SKM-1 treated with dmso at 0.1 percent for 144 hours (cell line): Measurements from ENCODE around the gene MARCHF9.

Source experiments
- DNase-seq: peaks from one replicate; lab custom pipeline; 2025; ENCODE audit not compliant: unreplicated experiment; lab: John Stamatoyannopoulos, UW

MARCHF9 gene

DNA sequence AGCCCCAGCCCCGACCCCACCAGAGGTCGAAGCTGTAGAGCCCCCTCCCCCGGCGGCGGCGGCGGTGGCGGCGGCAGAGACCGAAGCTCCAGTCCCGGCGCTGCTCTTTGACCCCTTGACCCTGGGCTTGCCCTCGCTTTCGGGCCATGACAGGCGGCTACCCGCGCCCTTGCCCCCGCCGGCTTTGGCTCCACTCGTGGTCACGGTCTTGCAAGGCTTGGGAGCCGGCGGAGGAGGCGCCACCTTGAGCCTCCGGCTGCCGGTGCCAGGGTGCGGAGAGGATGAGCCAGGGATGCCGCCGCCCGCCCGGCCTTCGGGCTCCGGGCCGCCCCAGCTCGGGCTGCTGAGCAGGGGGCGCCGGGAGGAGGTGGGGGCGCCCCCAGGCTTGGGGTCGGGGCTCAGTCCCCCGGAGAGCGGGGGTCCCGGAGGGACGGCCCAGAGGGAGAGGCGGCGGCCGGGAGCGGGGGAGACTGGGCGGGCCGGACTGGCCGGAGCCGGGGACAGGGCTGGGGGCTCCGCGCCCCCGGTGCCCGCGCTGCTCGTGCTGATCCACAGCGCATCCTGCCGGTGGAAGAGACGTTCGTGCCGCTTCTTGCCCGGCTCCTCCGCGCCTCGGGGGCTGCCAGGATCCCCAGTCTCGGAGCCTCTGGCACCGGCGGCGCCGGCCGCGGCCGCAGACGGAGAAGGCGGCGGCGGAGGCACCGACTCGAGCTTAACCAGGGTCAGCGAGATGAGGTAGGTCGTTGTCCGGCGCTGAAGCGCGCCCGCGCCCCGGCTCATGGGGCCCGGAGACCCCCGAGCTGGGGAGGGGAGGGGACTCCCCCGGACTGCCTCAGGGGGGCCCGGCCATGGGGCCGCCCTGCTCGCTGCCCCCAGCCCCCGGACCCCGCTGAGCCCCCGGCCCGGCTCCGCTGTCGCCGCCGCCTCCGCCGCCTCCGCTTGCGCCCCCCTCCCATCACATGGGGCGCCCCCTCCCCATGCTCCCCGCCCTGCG, 17.1 kb upstream of the MARCHF9 start:
- no peak for DNase-seq

DNA sequence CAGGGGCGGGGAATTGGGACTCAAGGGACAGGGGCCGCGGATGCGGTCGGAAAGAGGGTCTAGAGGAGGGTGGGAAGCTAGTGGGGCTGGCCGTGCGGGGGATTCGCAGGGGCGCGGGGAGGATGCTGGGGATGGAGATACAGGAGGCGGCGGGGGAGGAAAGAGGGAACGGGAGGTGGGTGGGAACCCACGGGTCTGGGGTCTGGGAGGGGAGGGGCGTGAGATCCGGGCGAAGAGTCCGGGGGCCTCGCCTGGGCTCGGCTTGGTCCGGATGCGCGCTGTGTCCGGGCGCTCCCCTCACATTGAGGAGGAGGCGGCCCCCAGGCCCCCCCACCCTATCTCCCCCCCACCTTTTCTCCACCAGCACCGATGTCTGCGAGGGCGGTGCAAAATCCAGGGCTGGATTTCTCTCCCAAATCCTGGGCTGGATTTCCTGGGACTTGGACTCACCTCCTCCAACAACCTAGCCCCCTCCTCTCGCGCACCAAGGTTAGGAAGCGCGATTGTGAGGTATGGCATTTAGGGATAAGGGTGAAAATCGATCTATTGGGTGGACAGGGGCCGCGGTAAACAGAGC, 16.2 kb upstream of the MARCHF9 start, which contains the start of gene AGAP2:
TSS of gene AGAP2 (minus strand) at position 82 of the 577 bp plus-strand sequence. CDS start 496 bp downstream, outside the sequence.
- DNase-seq, result no peak

DNA sequence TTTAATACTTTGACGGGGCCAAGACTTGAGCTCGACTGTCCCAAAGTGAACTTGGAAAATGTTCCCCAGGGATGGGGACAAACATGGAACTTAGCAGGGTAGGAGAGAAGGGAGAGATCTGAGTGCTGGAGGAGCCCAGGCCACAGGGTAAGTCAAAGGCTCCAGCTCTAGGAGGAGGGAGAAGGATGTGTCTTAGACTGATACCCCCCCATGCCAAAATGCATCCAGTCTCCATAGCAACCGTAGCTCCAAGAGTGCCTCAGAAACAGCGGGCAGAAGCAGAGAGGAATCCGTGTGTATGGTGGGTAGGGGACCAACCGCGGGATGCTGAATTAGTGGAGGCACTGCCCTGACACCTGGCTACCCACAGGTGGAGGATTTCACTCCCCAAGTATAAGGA, 15.5 kb upstream of the MARCHF9 start:
- no peak for DNase-seq

DNA sequence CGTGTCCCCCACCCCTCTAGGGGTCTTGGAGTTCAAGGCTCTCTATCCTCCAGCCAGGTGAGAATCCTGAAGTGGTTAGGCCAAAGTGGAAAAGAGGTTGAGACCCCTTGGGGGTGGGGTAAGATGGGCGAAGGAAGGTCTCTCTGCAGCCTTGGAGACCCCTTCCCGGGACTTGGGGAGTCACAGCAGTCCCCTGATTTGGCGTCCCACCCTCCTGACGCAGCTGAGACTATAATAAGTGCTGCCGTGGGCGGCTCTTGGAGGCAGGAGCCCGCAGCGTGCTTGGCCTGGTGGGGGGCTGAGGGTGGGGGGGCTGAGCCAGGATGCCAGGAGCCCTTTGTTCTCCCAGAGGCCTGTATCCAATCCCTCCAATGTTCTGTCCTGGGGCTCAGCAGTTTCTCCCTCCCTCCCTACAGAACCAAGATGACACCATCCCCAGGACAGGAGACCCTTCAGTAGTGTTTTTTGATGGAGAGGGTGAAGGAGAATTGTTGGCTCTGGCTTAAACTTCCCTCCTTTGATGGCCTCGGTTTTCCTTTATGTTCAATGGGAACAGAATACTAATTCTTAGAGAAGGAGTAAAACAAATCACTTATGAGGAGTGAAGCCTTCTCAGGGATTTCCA, 14.9 kb upstream of the MARCHF9 start:
- no peak for DNase-seq

GRCh38 chr12:57740656-57741412, 14.1 kb upstream of the MARCHF9 start:
- DNase-seq, result no peak

- no peak for DNase-seq
These were observed 13.5 kb upstream of the MARCHF9 start for GRCh38 chr12:57741413-57741789.

DNA sequence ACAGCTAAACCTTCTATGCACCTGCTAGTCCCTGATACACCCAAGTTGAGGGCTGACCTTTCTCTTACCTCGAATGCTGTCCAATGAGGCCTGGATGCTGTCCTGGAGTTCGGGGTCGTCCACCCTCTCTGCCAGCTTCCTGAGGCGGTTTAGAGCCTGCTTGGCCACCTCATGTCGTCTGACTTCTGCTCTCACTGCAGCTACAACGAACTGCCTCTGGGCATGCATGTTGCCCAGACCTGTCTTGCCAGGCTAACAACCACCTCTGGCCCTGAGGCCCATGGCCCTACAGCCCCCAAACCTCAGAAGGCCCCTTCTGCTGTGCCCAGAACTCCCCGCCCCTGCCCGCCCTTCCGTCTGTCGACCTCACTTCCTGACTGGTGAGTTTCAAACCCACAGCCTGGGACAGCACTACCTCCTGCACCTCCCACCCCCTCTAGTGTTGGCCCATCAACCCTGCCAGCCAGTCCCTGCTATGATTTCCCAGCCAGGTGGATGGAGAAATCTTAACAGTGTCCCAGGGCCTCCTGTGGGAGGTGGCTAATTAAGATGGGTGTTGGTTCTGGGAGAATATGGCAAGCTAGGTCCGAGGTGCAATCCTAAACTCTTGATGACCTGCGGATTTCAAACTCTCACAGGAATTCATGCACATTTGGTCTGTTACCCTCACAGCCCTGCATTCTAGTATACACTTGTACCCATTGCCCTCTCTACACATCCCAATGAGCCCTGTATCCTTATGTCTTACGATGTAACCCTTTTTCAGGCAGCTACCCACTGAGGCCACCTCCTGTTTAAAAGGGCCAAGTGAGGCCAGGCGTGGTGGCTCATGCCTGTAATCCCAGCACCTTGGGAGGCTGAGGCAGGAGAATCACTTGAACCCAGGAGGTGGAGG, 12.8 kb upstream of the MARCHF9 start:
- peak; percentile 53 for DNase-seq

- no peak for DNase-seq
These were observed 11.1 kb upstream of the MARCHF9 start for GRCh38 chr12:57743769-57744168.

- no peak for DNase-seq
These were observed 10.6 kb upstream of the MARCHF9 start for GRCh38 chr12:57744194-57744776.

DNA sequence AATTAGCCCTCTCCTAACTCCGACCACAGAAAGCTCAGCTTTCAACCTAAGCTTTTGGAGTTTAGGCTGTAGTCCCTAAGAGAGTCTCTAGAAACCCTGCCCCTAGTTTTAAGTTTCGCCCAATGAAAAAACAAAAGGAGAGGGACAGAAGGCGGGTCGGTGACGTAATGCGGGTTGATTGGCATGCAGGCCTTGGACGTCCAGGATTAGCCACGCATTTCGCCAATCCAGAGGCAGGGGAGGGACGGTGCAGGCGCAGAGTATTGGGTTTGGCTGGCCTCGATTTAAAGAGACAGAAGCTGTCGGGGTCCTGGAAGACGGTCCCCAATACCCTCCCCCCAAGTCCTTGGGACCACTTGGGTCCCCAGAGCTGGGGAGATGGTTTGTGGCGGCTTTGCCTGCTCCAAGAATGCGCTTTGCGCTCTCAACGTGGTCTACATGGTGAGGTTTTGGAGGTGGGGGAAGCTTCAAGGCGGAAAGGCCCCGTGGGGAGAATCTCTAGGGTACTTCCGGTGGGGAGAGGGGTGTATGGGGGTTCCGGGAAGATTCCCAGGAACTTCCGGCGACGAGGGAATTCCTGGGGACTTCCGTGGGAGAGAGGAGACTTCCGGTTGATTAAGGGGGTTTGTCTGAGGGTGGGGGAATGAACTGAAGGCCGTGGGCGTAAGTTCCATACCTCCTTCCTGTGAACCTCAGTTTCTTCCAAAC, 10.0 kb upstream of the MARCHF9 start, which contains the start of gene TSPAN31:
TSS of gene TSPAN31 (plus strand) at position 263 of the 708 bp plus-strand sequence. CDS start at position 379, 116 bp downstream.
- DNase-seq, result peak; percentile 85

DNA sequence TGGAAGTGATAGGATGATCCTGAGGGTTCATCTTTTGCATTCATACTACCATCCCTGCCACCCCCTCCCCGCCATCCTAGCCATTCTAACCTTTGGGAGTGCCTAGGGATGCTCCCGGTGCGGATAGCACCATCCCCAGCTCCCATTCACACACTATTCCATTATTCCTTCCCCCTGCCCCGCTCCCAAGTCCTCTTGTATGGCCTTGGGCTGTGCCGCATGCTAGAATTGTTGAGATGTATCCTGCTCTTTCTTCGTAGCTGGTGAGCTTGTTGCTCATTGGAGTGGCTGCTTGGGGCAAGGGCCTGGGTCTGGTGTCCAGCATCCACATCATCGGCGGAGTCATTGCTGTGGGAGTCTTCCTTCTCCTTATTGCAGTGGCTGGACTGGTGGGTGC, 9.4 kb upstream of the MARCHF9 start:
- no peak for DNase-seq

- DNase-seq, result no peak
These were observed 8.9 kb upstream of the MARCHF9 start for GRCh38 chr12:57746025-57746424.

- no peak for DNase-seq
These were observed 5.8 kb upstream of the MARCHF9 start for GRCh38 chr12:57749061-57749460.

DNA sequence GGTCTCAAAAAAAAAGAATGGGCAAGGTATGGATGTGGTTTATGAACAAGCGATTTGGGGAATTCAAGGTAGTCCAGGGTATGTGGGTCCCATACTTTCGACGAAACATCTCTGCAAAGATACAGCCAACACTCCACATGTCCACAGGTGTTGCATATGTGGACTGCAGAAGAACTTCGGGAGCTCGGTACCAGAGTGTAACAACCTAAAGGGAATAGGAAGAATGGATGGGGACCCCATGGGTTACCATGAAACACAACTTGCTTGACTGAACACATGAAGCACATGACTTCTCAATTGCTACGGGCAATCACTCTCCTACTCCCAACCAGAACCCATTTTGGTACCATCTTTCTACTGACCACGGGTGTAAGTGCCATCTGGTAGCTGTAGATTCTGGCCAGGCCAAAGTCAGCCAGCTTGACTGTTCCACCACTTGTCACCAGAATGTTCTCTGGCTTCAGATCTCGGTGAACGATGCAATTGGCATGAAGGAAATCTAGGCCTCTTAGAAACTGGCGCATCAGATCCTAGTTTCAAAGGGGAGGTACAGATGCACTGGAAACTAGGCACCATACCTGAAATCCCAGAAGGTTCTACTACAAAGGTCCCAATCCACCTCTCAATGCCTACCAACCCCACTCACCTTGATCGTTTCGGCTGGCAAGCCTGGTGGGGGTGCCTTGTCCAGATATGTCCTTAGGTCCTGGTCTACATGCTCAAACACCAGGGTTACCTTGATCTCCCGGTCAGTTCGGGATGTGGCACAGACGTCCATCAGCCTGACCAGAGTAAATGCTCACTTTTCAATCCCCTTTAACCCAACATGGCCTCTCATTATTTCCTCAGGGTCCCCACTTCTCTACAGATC, 4.1 kb upstream of the MARCHF9 start:
- no peak for DNase-seq

DNA sequence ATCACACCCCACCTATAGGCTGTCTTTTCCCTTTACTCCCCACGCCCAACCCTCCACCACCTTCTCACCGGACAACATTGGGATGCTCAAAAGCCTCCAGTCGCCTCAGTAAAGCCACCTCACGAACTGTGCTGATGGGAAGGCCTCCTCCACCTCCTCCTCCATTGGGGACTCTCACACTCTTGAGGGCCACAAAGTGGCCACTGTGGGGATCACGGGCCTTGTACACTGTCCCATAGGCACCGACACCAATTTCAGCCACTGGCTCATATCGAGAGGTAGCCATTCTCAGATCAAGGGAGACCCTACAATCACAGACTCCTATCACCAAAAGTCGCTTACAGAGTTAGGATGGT, 3.5 kb upstream of the MARCHF9 start:
- no peak for DNase-seq

GRCh38 chr12:57751788-57752667, 2.9 kb upstream of the MARCHF9 start, which contains the start of gene CDK4:
CDK4 (minus strand) TSS chr12:57752310; CDS start chr12:57751717, 593 bp downstream.
- DNase-seq, result peak; percentile 91

GRCh38 chr12:57752668-57753000, 2.3 kb upstream of the MARCHF9 start:
- DNase-seq, result no peak
